LoVo (cell line): ENCODE measurements around the gene PCCA.
A peak's percentile ranks its signal among the peaks of the same experiment; 100 is the strongest.
"Not testable (repeated sequence)": the region's sequence is repeated elsewhere in the genome, so short reads cannot be mapped to it uniquely, and the experiment has no call there.

Experiments used
- DNase-seq: peaks from one replicate; pipeline ENCODE4 v3.0.0-alpha.2; 2016; ENCODE audit warnings: low spot score

The PCCA gene

DNA sequence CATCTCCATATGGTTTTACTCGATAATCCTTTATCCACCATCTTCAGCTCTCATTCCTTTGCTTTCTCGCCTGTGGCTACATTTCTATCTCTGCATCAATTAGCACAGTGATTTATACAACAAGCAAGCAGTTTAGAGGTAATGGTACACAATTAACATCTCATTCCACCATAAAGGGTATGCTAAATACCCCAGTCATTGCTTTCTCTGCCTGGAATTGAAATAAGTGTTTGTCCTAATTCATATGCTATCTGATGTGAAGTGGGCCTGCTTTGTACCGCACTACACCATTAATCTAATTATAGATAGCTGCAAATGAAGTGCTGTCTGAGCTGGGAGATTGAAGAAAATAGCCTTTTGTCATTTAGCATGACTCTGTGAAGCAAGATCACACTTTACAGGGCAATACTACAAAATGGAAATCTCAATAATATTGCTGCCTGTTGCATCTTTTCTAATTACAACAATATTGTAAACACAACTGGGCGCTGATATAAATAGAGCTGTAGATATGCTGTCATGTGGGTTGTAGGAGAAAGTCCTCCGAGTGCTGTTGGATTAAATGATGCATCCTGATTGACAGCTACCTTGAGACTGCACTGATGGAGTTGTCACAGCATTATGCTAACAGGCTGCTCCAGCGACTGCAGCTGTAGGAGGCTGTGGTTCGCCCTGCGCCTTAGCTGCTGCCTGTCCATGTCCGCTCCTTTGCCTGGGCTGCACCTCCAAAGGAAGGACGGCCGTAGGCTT, 421.5 kb downstream of the PCCA start:
- DNase-seq: no peak

- no peak for DNase-seq
Observed at GRCh38 chr13:100511466-100511865, 422.6 kb downstream of the PCCA start.

- DNase-seq: no peak
Observed at GRCh38 chr13:100512422-100512821, 423.5 kb downstream of the PCCA start.

DNA sequence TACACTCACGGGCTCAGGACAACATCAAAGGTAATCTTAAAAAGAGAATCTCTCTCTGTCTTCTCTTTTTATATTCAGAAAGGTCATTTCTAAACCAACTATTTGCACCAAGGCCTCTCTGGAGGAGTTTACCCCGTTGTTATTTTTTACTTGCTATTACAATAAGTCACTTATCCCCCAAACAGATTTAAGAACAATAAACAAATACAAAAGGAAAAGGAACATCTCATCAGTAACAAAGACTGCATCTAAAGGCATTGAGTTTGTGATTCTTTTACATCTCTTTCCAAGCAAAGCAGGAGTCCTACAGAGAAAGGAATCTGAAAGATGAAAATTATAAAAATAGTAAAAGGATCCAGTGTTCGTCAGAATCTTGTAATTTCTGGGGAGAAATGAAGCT, 424.3 kb downstream of the PCCA start:
- no peak for DNase-seq

- DNase-seq: no peak
Observed at GRCh38 chr13:100513987-100514670, 425.2 kb downstream of the PCCA start.

- DNase-seq: peak; percentile 80
Observed at GRCh38 chr13:100514788-100515409, 426.0 kb downstream of the PCCA start.

GRCh38 chr13:100515410-100515800, 426.5 kb downstream of the PCCA start:
- DNase-seq: no peak

- peak; percentile 81 for DNase-seq
Observed at GRCh38 chr13:100517135-100517534, 428.2 kb downstream of the PCCA start.

GRCh38 chr13:100517728-100518127, 428.8 kb downstream of the PCCA start:
- DNase-seq: peak; percentile 41

- no peak for DNase-seq
Observed at GRCh38 chr13:100518394-100519062, 429.6 kb downstream of the PCCA start.

GRCh38 chr13:100519626-100520025, 430.7 kb downstream of the PCCA start:
- DNase-seq: no peak

- no peak for DNase-seq
Observed at GRCh38 chr13:100520936-100521850, 432.3 kb downstream of the PCCA start.

GRCh38 chr13:100521851-100522617, 433.1 kb downstream of the PCCA start:
- DNase-seq: no peak

- no peak for DNase-seq
Observed at GRCh38 chr13:100522618-100523309, 433.9 kb downstream of the PCCA start.

GRCh38 chr13:100523411-100523810, 434.5 kb downstream of the PCCA start:
- DNase-seq: no peak

- DNase-seq: no peak
Observed at GRCh38 chr13:100523981-100524386, 435.1 kb downstream of the PCCA start.

- DNase-seq: not testable (repeated sequence)
Observed at GRCh38 chr13:100524688-100525087, 435.8 kb downstream of the PCCA start.

DNA sequence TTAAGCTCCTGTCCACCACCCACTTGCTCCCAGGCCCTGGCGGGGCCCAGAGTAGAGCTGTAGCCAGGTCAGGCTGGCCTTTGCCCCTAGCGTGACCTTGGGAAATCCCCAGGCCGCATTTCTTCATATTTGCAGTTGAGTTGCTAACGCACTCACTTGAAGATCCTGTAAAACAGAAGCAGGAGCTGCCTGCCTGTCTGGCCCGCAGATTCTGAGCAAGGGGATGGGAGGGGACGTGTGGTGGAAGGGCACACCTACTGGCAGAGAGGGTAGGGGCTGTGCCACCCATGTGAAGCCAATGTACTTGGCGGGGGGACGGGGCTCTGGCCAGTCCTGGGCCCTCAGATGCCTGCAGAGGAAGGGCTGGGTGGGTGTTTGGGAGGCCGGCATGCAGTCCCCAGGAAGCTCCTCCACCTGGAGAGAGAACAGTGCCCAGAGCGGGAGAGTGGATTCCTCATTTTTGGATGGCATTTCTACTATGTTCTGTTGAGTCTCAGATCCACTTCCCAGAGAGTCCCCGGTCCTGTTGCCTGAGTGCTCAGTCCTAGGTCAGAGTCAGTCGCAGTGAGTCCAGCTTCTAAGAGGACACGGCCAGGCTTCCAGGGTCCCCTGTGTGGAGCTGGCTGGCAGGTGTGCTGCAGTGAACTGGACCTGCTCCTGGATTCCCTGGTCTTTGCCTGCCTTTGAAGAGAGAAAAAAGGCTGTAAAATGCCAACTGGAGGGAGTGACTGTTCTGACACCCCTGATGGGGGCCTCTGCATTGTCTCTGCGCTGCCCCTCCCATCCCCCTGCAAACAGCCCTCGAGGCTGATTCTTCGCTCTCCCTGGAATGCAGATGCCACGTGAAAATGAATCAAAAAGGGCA, 436.8 kb downstream of the PCCA start:
- DNase-seq: no peak

- DNase-seq: no peak
Observed at GRCh38 chr13:100526318-100527000, 437.6 kb downstream of the PCCA start.
